ENCODE measurements around the gene OR51D1. TPM values are rescaled to one million over a fixed set of nuclear protein-coding genes. Genes with fewer than 3 reads are reported as not detected.

Gene OR51D1
- total RNA-seq, 1 experiment from 2014 or later: not detected

GRCh38 chr11:4641501-4641900 is 4.2 kb downstream of the OR51D1 start:
- CTCF ChIA-PET: no interaction called here
- no peak for TF ChIP-seq CTCF (conservative IDR thresholded peaks at IDR 0.05; ENCODE audit: low read depth, low read length)
- no peak for TF ChIP-seq EZH2 (IDR thresholded peaks at IDR 0.05; ENCODE audit: borderline replicate concordance, low read depth, low read length, poor library complexity, severe bottlenecking)
- BruUV-seq (replicated peaks): no TSS peak
- H3K36me3 ChIP-seq (ENCODE audit: insufficient read depth, low read length, poor library complexity, severe bottlenecking): no peaks in the 10 kb centered on the region
- no peak overlapping the region for H3K4me3 ChIP-seq (ENCODE audit: low read depth, low read length, poor library complexity, severe bottlenecking)
- intact Hi-C loops (cut with micrococcal nuclease; ENCODE audit: unreplicated experiment): no loop called here
- POLR2A ChIA-PET (ENCODE audit: low non-redundant PET): no interaction called here
- no peaks in the 10 kb centered on the region for H3K4me1 ChIP-seq (ENCODE audit: insufficient read depth, low read length, poor library complexity, severe bottlenecking)
- peaks cover 9% of the 10 kb centered on the region for H3K27me3 ChIP-seq (replicated peaks; ENCODE audit: insufficient read depth, low read depth, low read length, poor library complexity)
- H3K9me3 ChIP-seq (ENCODE audit: low read depth, low read length, poor library complexity, severe bottlenecking): no peaks in the 10 kb centered on the region
- DNase-seq (ENCODE audit: low spot score): no peak
- H3K27ac ChIP-seq (ENCODE audit: low read depth, low read length, poor library complexity, severe bottlenecking): no peak overlapping the region

- POLR2A ChIA-PET (ENCODE audit: low non-redundant PET): no interaction called here
- intact Hi-C loops (cut with micrococcal nuclease; ENCODE audit: unreplicated experiment): no loop called here
- BruUV-seq (replicated peaks): no TSS peak
- peaks cover 9% of the 10 kb centered on the region for H3K27me3 ChIP-seq (replicated peaks; ENCODE audit: insufficient read depth, low read depth, low read length, poor library complexity)
- no peak overlapping the region for H3K27ac ChIP-seq (ENCODE audit: low read depth, low read length, poor library complexity, severe bottlenecking)
- H3K36me3 ChIP-seq (ENCODE audit: insufficient read depth, low read length, poor library complexity, severe bottlenecking): no peaks in the 10 kb centered on the region
- H3K9me3 ChIP-seq (ENCODE audit: low read depth, low read length, poor library complexity, severe bottlenecking): no peaks in the 10 kb centered on the region
- no peak overlapping the region for H3K4me3 ChIP-seq (ENCODE audit: low read depth, low read length, poor library complexity, severe bottlenecking)
- no peak for TF ChIP-seq CTCF (conservative IDR thresholded peaks at IDR 0.05; ENCODE audit: low read depth, low read length)
- TF ChIP-seq EZH2 (IDR thresholded peaks at IDR 0.05; ENCODE audit: borderline replicate concordance, low read depth, low read length, poor library complexity, severe bottlenecking): no peak
- H3K4me1 ChIP-seq (ENCODE audit: insufficient read depth, low read length, poor library complexity, severe bottlenecking): no peaks in the 10 kb centered on the region
- CTCF ChIA-PET: no interaction called here
- no peak for DNase-seq (ENCODE audit: low spot score)
Observed at GRCh38 chr11:4642043-4642442, 4.8 kb downstream of the OR51D1 start.

GRCh38 chr11:4643076-4643475 is 5.8 kb downstream of the OR51D1 start:
- intact Hi-C loops (cut with micrococcal nuclease; ENCODE audit: unreplicated experiment): no loop called here
- BruUV-seq (replicated peaks): no TSS peak
- Histone ChIP-seq H3K27ac (ENCODE audit: low read depth, low read length, poor library complexity, severe bottlenecking) (no peak overlapping the region), H3K4me1 (ENCODE audit: insufficient read depth, low read length, poor library complexity, severe bottlenecking) (no peaks in the 10 kb centered on the region), H3K27me3 (replicated peaks; ENCODE audit: insufficient read depth, low read depth, low read length, poor library complexity) (no peaks in the 10 kb centered on the region), H3K9me3 (ENCODE audit: low read depth, low read length, poor library complexity, severe bottlenecking) (no peaks in the 10 kb centered on the region), H3K4me3 (ENCODE audit: low read depth, low read length, poor library complexity, severe bottlenecking) (no peak overlapping the region), H3K36me3 (ENCODE audit: insufficient read depth, low read length, poor library complexity, severe bottlenecking) (no peaks in the 10 kb centered on the region)
- DNase-seq (ENCODE audit: low spot score): no peak
- ChIA-PET CTCF (no interaction called here), POLR2A (ENCODE audit: low non-redundant PET) (no interaction called here)
- TF ChIP-seq CTCF (conservative IDR thresholded peaks at IDR 0.05; ENCODE audit: low read depth, low read length) (no peak), EZH2 (IDR thresholded peaks at IDR 0.05; ENCODE audit: borderline replicate concordance, low read depth, low read length, poor library complexity, severe bottlenecking) (no peak)

Data from A673 (cell line).